D721Med (cell line): Measurements from ENCODE around the gene FILIP1L.

Source experiments
- DNase-seq: peaks from one replicate; pipeline ENCODE4 v3.0.0; 2011; ENCODE audit warnings: low spot score; ENCODE audit not compliant: insufficient read length
- FAIRE-seq: peaks from 2 replicates; lab custom pipeline; 2011; peaks lifted over from hg19 to GRCh38; lab: Jason Lieb, UNC
- CTCF ChIP-seq: IDR thresholded peaks from 2 replicates; pipeline ENCODE4 v1.5.1; 2012; ENCODE audit warnings: mild to moderate bottlenecking, control low read depth; ENCODE audit not compliant: insufficient read depth; ENCODE audit errors: missing control alignments

Gene FILIP1L

DNA sequence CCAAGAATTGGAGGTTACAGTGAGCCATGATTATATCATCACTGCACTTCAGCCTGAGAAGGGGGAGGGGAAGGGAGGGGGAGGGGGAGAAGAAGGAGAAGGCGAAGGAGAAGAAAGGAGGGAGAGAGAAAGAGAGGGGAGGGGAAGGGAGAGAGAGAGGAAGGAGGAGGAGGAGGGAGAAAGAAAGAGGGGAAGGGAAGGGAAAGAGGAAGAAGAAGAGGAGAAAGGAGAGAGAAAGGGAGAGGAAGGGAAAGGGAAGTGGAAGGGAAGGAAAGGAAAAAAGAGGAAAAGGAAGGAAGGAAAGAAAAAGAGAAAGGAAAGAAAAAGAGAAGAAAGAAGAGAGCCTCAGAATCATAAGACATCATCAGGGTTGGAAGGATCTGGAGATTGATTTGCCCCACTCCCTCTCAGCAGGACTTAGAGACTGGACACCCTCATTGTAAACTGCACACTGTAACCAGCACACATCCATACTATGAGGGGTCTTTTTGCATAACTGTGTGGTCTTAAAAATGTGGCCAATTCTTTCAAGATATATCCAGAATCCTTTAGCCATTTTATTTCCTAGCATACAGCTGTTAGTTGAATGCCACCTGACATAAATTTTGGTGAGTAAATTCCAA is 165.7 kb downstream of the FILIP1L start:
- no peak for TF ChIP-seq CTCF
- DNase-seq: no peak
- FAIRE-seq: no peak

DNA sequence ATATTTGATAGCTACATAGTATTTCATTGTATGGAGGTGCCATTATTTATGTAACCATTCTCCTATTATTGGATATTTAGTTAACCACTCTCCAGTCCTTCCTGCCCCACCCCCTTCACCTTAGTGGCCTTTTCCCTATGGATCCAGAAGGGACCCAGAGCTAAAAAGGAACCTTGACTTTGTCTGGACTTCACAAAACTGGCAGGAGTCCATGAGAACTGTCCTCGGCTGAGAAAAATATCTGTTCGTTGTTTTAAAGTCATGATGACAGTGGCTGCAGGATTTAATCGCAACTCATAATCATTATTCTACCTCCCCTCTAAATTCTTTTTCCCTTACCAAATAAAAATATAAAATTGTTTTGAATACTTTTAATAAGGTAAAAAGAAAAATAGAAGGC is 166.9 kb downstream of the FILIP1L start:
- no peak for TF ChIP-seq CTCF
- FAIRE-seq: no peak

GRCh38 chr3:99945328-99945995 is 168.8 kb downstream of the FILIP1L start:
- FAIRE-seq: no peak

More for the DNA sequence above, 166.9 kb downstream of the FILIP1L start:
- no peak for DNase-seq

DNA sequence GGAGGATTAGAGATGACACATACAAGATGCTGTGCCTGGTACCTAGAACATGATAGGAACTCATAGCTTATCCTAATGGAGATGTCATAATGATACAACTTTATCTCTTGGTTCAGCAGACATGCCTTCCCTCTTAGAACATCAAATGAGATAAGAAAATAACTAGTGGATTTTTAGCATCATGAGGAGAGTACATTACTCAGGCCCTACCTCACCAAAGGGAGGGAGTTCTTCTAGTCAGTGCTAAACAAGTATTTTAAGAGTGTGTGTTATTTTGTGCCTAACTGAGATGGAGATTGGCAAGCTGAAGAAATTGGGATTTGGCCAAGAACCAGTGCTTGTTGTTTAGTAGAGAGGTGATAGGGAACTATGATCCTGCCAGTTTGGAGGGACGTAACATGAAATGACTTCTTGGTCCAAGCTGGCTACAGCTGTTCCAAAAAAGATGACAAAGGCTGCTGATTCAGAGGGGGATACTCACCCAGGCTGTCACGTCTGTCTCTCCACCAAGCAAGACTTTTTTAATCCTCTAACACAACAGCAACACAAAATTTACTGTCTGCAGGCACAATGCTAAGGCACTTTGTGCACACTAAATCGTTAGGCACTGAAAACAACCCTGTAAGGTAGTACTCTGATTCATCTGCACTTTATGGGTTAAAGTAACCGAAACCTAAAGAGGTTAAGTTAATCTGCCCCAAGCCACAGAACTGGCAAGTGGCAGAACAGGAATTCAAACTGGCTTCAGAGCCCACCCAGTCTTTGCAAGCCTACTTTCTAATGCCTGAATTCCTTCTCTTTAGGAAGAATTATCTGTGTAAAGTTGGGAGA is 170.2 kb downstream of the FILIP1L start:
- DNase-seq (no peak), FAIRE-seq (no peak)
- TF ChIP-seq CTCF: no peak

More at GRCh38 chr3:99945328-99945995, 168.8 kb downstream of the FILIP1L start:
- no peak for TF ChIP-seq CTCF
- no peak for DNase-seq

DNA sequence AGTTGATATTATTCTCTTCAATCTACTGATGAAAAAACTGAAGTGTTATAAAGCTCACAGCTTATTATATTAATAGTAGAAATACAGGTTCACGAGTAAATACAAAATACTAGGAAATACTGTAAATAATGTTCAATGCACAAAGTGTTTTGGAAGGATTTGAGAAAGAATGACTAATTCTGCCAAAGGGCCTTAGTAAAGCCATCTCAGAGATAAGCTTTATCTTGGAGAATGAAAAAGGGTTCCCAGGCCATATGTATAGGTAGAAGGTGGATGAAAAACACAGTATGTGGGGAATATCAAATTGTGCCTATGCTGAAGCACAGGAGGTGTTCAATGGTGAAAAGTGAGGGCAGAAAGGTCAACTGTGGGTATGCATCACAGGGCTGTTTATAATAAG is 173.1 kb downstream of the FILIP1L start:
- no peak for FAIRE-seq

DNA sequence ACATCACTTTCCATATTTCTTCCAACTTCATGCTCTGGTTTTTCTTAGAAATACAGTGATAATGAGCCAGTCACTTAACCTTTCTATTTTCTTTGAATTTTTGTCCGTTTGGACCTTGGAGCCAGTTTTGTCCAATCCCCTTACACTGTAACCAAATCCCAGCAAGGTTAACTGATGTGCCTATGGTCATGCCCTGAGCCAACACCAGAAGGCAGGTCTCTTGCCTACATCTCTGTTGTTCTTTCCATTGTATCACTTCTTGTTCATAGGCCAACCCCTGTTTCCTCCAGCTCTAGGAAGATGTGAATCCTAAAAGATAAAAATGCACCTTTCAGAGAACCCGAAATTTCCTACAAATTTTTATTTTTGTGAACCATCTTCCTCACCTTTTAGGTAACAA is 174.0 kb downstream of the FILIP1L start:
- no peak for FAIRE-seq
- TF ChIP-seq CTCF: no peak
- DNase-seq: no peak

More for the DNA sequence above, 173.1 kb downstream of the FILIP1L start:
- DNase-seq: no peak
- no peak for TF ChIP-seq CTCF

- DNase-seq: no peak
- no peak for TF ChIP-seq CTCF
- FAIRE-seq: no peak
Measured at GRCh38 chr3:99939876-99940275, 174.4 kb downstream of the FILIP1L start.
